Natural killer cell treated with Interleukin-12 subunit alpha and Interleukin-12 subunit beta and Interleukin-15 and Interleukin-18, amount 100 ng/mL, for 72 hours (primary cell): Measurements from ENCODE around the gene LRWD1. TPM values are rescaled to one million over a fixed set of nuclear protein-coding genes. Genes with fewer than 3 reads are reported as not detected.

Source experiments
- ATAC-seq, 2 donors: fragments of 150-1000 bp; cut with Tn5 transposase in 1 of 2; sonication (Bioruptor Pico), chemical (Tn5 transposase) in 1 of 2; 2 replicates each; pipeline ENCODE4 v1.10.0; 2021
- DNase-seq: peaks from one replicate; pipeline ENCODE4 v3.0.0; 2022; ENCODE audit warnings: low spot score
- H3K27ac Mint-ChIP-seq, 2 donors: 1 replicate in 1 of 2; 2 replicates in 1 of 2; pipeline ENCODE4 v1.8.0; 2022; ENCODE audit warnings: mixed read lengths in 2 of 2, mild to moderate bottlenecking in 1 of 2, moderate library complexity in 1 of 2
- H3K27me3 Mint-ChIP-seq, 2 donors: 1 replicate in 1 of 2; 2 replicates in 1 of 2; pipeline ENCODE4 v1.8.0; 2022; ENCODE audit warnings: mixed read lengths in 2 of 2
- H3K36me3 Mint-ChIP-seq: one replicate; pipeline ENCODE4 v1.8.0; 2022; ENCODE audit warnings: mixed read lengths
- H3K4me1 Mint-ChIP-seq, 2 donors: 1 replicate in 1 of 2; 2 replicates in 1 of 2; pipeline ENCODE4 v1.8.0; 2022; ENCODE audit warnings: low read depth in 2 of 2, mixed read lengths in 2 of 2, mild to moderate bottlenecking in 1 of 2
- H3K4me3 Mint-ChIP-seq: one replicate; pipeline ENCODE4 v1.8.0; 2022; ENCODE audit warnings: mixed read lengths
- H3K9me3 Mint-ChIP-seq: 2 replicates; pipeline ENCODE4 v1.8.0; 2022; ENCODE audit warnings: mixed read lengths
- total RNA-seq, 2 donors: library from RNA; stranded (reverse); gene quantifications; one replicate each; pipeline ENCODE4 v1.2.3, GENCODE V29; 2022

Gene LRWD1
- total RNA-seq, 2 donors from 2014 or later: 22.9 to 44.2 TPM

- H3K9me3 Mint-ChIP-seq: no peaks in the 10 kb centered on the region
- peaks cover 41 to 43% of the 10 kb centered on the region in 2 donors for H3K4me1 Mint-ChIP-seq
- H3K27ac Mint-ChIP-seq: peak overlapping the region; percentile 72 to 100
- DNase-seq (no peak), ATAC-seq (no peak)
- H3K36me3 Mint-ChIP-seq: no peaks in the 10 kb centered on the region
- no peaks in the 10 kb centered on the region for H3K27me3 Mint-ChIP-seq
- H3K4me3 Mint-ChIP-seq: peak overlapping the region; percentile 55
These were observed 33.0 kb upstream of the LRWD1 start for GRCh38 chr7:102431617-102432298.

DNA sequence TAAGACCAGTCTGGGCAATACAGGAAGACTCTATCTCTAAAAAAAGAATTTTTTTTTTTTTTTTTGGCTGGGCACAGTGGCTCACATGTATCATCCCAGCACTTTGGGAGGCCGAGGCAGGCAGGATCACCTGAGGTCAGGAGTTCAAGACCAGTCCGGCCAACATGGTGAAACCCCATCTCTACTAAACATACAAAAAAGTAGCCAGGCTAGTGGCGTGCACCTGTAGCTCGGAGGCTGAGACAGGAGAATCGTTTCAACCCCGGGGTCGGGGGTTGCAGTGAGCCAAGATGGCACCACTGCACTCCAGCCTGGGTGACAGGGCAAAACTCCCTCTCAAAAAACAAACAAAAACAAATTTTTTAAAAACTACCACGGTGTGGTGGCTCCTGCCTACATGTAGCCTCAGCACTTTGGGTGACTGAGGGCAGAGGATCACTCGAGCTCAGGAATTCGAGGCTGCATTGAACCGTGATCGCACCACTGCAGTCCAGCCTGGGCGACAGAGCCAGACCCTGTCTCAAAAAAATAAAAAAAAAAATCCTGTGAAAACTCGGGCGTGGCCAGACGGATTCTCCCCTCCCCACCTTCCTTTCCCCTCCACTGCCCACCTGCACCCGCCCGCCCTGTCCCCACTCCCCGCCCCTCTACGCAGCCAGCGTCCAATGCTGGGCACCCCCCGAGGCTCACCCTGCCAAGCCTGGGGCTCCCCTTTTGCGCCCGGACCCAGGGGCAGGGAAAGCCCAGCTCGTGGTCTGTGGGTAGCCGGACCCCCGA is 32.2 kb upstream of the LRWD1 start:
- Mint-ChIP-seq H3K9me3 (no peaks in the 10 kb centered on the region), H3K27me3 (no peaks in the 10 kb centered on the region), H3K4me1 (peaks cover 37 to 38% of the 10 kb centered on the region in 2 donors), H3K4me3 (peak overlapping the region; percentile 55), H3K27ac (peak overlapping the region; percentile 19 to 100), H3K36me3 (no peaks in the 10 kb centered on the region)
- DNase-seq: no peak
- peak in 1 of 2 donors; percentile 39 for ATAC-seq

- Mint-ChIP-seq H3K4me1 (peaks cover 37 to 38% of the 10 kb centered on the region in 2 donors), H3K9me3 (no peaks in the 10 kb centered on the region), H3K27ac (peak within 1 kb of the TSS; percentile 57 to 95), H3K36me3 (no peaks in the 10 kb centered on the region), H3K4me3 (peak within 1 kb of the TSS; percentile 82), H3K27me3 (no peaks in the 10 kb centered on the region)
- peak; percentile 93 for DNase-seq
- ATAC-seq: peak; percentile 91 to 92
These were observed 31.4 kb upstream of the LRWD1 start, which contains the start of gene ORAI2 for GRCh38 chr7:102433219-102434038. Gene ORAI2 (plus strand): TSS chr7:102433575. CDS start chr7:102438957, 5,382 bp downstream.

- DNase-seq: no peak
- H3K4me1 Mint-ChIP-seq: peaks cover 36 to 37% of the 10 kb centered on the region in 2 donors
- peak overlapping the region; percentile 82 for H3K4me3 Mint-ChIP-seq
- no peaks in the 10 kb centered on the region for H3K9me3 Mint-ChIP-seq
- no peaks in the 10 kb centered on the region for H3K27me3 Mint-ChIP-seq
- peak in 1 of 2 donors; percentile 22 for ATAC-seq
- no peaks in the 10 kb centered on the region for H3K36me3 Mint-ChIP-seq
- peak overlapping the region; percentile 57 to 95 for H3K27ac Mint-ChIP-seq
These were observed 30.7 kb upstream of the LRWD1 start for GRCh38 chr7:102434039-102434486.

- H3K4me3 Mint-ChIP-seq: peak overlapping the region; percentile 82
- no peaks in the 10 kb centered on the region for H3K27me3 Mint-ChIP-seq
- peaks cover 20% of the 10 kb centered on the region in 2 donors for H3K4me1 Mint-ChIP-seq
- DNase-seq (no peak), ATAC-seq (no peak)
- peak overlapping the region in 1 of 2 donors; percentile 41 for H3K27ac Mint-ChIP-seq
- H3K36me3 Mint-ChIP-seq: no peaks in the 10 kb centered on the region
- H3K9me3 Mint-ChIP-seq: no peaks in the 10 kb centered on the region
These were observed 28.7 kb upstream of the LRWD1 start for GRCh38 chr7:102436118-102436517.

GRCh38 chr7:102439963-102440795 is 24.6 kb upstream of the LRWD1 start:
- Mint-ChIP-seq H3K9me3 (no peaks in the 10 kb centered on the region), H3K4me3 (no peak overlapping the region), H3K27me3 (no peaks in the 10 kb centered on the region), H3K27ac (no peak overlapping the region), H3K36me3 (no peaks in the 10 kb centered on the region), H3K4me1 (peaks cover 15 to 19% of the 10 kb centered on the region in 2 donors)
- ATAC-seq: no peak
- DNase-seq: no peak

- Mint-ChIP-seq H3K27ac (peak overlapping the region; percentile 40 to 74), H3K36me3 (peaks cover 6% of the 10 kb centered on the region), H3K9me3 (no peaks in the 10 kb centered on the region), H3K27me3 (no peaks in the 10 kb centered on the region), H3K4me3 (no peak overlapping the region), H3K4me1 (peaks cover 11 to 14% of the 10 kb centered on the region in 2 donors)
- DNase-seq (no peak), ATAC-seq (no peak)
These were observed 19.7 kb upstream of the LRWD1 start for GRCh38 chr7:102444961-102445673.

DNA sequence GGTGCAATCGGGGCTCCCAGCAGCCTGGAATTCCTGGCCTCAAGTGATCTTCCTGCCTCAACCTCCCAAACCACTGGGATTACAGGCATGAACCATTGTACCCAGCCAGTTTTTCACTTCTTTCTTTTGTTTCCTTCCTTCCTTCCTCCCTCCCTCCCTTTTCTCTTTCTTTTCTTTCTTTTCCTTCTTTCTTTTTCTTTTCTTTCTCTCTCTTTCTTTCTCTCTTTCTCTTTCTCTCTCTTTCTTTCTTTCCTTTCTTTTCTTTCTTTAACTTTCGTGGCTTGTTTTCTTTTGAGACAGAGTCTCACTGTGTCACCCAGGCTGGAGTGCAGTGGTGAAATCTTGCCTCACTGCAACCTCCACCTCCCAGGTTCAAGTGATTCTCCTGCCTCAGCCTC is 19.1 kb upstream of the LRWD1 start:
- ATAC-seq: no peak
- Mint-ChIP-seq H3K27ac (peak overlapping the region; percentile 40 to 74), H3K36me3 (peaks cover 6% of the 10 kb centered on the region), H3K4me3 (no peak overlapping the region), H3K27me3 (no peaks in the 10 kb centered on the region), H3K9me3 (no peaks in the 10 kb centered on the region), H3K4me1 (peaks cover 11 to 14% of the 10 kb centered on the region in 2 donors)
- no peak for DNase-seq

DNA sequence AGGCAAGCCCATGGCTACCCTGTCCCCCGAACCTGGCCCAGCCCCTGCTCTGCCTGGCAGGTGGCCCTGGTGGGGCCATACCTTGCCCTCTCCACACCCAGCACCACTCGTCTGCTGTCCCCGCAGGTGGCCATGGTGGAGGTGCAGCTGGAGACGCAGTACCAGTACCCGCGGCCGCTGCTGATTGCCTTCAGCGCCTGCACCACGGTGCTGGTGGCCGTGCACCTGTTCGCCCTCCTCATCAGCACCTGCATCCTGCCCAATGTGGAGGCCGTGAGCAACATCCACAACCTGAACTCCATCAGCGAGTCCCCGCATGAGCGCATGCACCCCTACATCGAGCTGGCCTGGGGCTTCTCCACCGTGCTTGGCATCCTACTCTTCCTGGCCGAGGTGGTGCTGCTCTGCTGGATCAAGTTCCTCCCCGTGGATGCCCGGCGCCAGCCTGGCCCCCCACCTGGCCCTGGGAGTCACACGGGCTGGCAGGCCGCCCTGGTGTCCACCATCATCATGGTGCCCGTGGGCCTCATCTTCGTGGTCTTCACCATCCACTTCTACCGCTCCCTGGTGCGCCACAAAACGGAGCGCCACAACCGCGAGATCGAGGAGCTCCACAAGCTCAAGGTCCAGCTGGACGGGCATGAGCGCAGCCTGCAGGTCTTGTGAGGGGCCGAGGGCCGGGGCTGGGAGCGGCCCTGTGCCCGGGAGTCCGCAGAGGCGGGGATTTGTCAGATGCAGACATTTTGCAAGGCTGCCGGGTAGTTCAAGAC is 18.2 kb upstream of the LRWD1 start:
- peak overlapping the region in 1 of 2 donors; percentile 74 for H3K27ac Mint-ChIP-seq
- no peak for ATAC-seq
- no peak overlapping the region for H3K4me3 Mint-ChIP-seq
- H3K4me1 Mint-ChIP-seq: peaks cover 11 to 14% of the 10 kb centered on the region in 2 donors
- H3K36me3 Mint-ChIP-seq: peaks cover 6% of the 10 kb centered on the region
- DNase-seq: no peak
- no peaks in the 10 kb centered on the region for H3K9me3 Mint-ChIP-seq
- no peaks in the 10 kb centered on the region for H3K27me3 Mint-ChIP-seq

- no peaks in the 10 kb centered on the region for H3K9me3 Mint-ChIP-seq
- no peaks in the 10 kb centered on the region for H3K27me3 Mint-ChIP-seq
- H3K4me1 Mint-ChIP-seq: peaks cover 9 to 11% of the 10 kb centered on the region in 2 donors
- peaks cover 6% of the 10 kb centered on the region for H3K36me3 Mint-ChIP-seq
- no peak overlapping the region for H3K4me3 Mint-ChIP-seq
- DNase-seq: no peak
- H3K27ac Mint-ChIP-seq: no peak overlapping the region
- ATAC-seq: no peak
These were observed 17.5 kb upstream of the LRWD1 start for GRCh38 chr7:102447311-102447710.

GRCh38 chr7:102449136-102449535 is 15.6 kb upstream of the LRWD1 start:
- Mint-ChIP-seq H3K4me3 (no peak overlapping the region), H3K27me3 (no peaks in the 10 kb centered on the region), H3K4me1 (peaks cover 0 to 3% of the 10 kb centered on the region in 2 donors), H3K9me3 (no peaks in the 10 kb centered on the region), H3K27ac (no peak overlapping the region), H3K36me3 (peaks cover 6% of the 10 kb centered on the region)
- DNase-seq (no peak), ATAC-seq (no peak)

GRCh38 chr7:102450242-102450641 is 14.5 kb upstream of the LRWD1 start:
- H3K4me3 Mint-ChIP-seq: no peak overlapping the region
- no peaks in the 10 kb centered on the region for H3K27me3 Mint-ChIP-seq
- H3K9me3 Mint-ChIP-seq: no peaks in the 10 kb centered on the region
- peak; percentile 40 to 68 for ATAC-seq
- peaks cover 6% of the 10 kb centered on the region for H3K36me3 Mint-ChIP-seq
- DNase-seq: no peak
- no peak overlapping the region for H3K27ac Mint-ChIP-seq
- H3K4me1 Mint-ChIP-seq: no peaks in the 10 kb centered on the region
